Measurements from ENCODE around the gene CTSG.

- TF ChIP-seq SIN3A (IDR thresholded peaks at IDR 0.05; ENCODE audit: borderline replicate concordance, insufficient read depth, low read length) (no peak), POLR2AphosphoS5 (IDR thresholded peaks at IDR 0.05; ENCODE audit: low read depth, low read length) (no peak), TAF1 (IDR thresholded peaks at IDR 0.05; ENCODE audit: borderline replicate concordance, insufficient read depth, low read length) (no peak)
- TF ChIP-seq, protein P1, sequence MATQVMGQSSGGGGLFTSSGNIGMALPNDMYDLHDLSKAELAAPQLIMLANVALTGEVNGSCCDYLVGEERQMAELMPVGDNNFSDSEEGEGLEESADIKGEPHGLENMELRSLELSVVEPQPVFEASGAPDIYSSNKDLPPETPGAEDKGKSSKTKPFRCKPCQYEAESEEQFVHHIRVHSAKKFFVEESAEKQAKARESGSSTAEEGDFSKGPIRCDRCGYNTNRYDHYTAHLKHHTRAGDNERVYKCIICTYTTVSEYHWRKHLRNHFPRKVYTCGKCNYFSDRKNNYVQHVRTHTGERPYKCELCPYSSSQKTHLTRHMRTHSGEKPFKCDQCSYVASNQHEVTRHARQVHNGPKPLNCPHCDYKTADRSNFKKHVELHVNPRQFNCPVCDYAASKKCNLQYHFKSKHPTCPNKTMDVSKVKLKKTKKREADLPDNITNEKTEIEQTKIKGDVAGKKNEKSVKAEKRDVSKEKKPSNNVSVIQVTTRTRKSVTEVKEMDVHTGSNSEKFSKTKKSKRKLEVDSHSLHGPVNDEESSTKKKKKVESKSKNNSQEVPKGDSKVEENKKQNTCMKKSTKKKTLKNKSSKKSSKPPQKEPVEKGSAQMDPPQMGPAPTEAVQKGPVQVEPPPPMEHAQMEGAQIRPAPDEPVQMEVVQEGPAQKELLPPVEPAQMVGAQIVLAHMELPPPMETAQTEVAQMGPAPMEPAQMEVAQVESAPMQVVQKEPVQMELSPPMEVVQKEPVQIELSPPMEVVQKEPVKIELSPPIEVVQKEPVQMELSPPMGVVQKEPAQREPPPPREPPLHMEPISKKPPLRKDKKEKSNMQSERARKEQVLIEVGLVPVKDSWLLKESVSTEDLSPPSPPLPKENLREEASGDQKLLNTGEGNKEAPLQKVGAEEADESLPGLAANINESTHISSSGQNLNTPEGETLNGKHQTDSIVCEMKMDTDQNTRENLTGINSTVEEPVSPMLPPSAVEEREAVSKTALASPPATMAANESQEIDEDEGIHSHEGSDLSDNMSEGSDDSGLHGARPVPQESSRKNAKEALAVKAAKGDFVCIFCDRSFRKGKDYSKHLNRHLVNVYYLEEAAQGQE (IDR thresholded peaks at IDR 0.05; ENCODE audit: insufficient read depth in 1 of 2, low read depth in 2 of 2, low read length in 2 of 2): no peak
Observed at GRCh38 chr14:24563505-24563904, 12.5 kb downstream of the CTSG start.
